Measurements from ENCODE around the gene HMGCS1. TPM values are rescaled to one million over a fixed set of nuclear protein-coding genes. Genes with fewer than 3 reads are reported as not detected.

The HMGCS1 gene
- total RNA-seq, 1 experiment from 2014 or later = 52.8 TPM

- no peaks in the 10 kb centered on the region for H3K9me3 ChIP-seq (ENCODE audit: control insufficient read depth in 1 of 2, insufficient read depth in 1 of 2, low read depth in 1 of 2, low read length in 2 of 2)
- peaks cover 90% of the 10 kb centered on the region for H3K79me2 ChIP-seq (ENCODE audit: insufficient read depth, low read length)
- H3K27me3 ChIP-seq (ENCODE audit: insufficient read depth, low read length) = no peaks in the 10 kb centered on the region
- H3K9me2 ChIP-seq (ENCODE audit: insufficient read depth) = no peaks in the 10 kb centered on the region
- H3K36me3 ChIP-seq (ENCODE audit: control insufficient read depth in 1 of 2, insufficient read depth in 2 of 2, low read length in 2 of 2) = no peaks in the 10 kb centered on the region
- H3K4me2 ChIP-seq (ENCODE audit: low read length) = no peak overlapping the region
- no peaks in the 10 kb centered on the region for H3K4me1 ChIP-seq (ENCODE audit: control insufficient read depth in 1 of 2, insufficient read depth in 2 of 2, low read length in 2 of 2)
- peak; percentile 41 for DNase-seq (ENCODE audit: low read depth, low spot score)
- H3K27ac ChIP-seq (ENCODE audit: low read depth, low read length) = no peak overlapping the region
- H4K20me1 ChIP-seq (ENCODE audit: insufficient read depth) = no peaks in the 10 kb centered on the region
- peak; percentile 81 for ATAC-seq
- ChIA-PET CTCF (interaction anchor here (0.7 to 2.1 kb wide), 6 partner anchors 8 to 233 kb away, joined by 3 to 10 read pairs (median 3); no protein-coding TSS in a partner anchor), POLR2A (no interaction called here), RAD21 (ENCODE audit: low non-redundant PET in 1 of 2, low total read pairs in 2 of 2, uncharacterized antibody in 2 of 2, unreplicated experiment in 2 of 2) (no interaction called here)
- no peak overlapping the region for H3K4me3 ChIP-seq (replicated peaks in 1 of 2; ENCODE audit: low read depth in 1 of 2, low read length in 2 of 2)
- H3K9ac ChIP-seq (ENCODE audit: low read length) = no peak overlapping the region
- intact Hi-C loops (cut with micrococcal nuclease) = loop anchor here (1.0 to 10.0 kb wide), 4 partner anchors 79 to 391 kb away; no protein-coding TSS in a partner anchor
- no TSS peak for BruUV-seq (replicated peaks)
- H2AFZ ChIP-seq (ENCODE audit: low read depth, low read length, poor library complexity, severe bottlenecking) = no peak overlapping the region
- TF ChIP-seq SIN3A (IDR thresholded peaks at IDR 0.05; ENCODE audit: low read depth) (no peak), RAD21 (IDR thresholded peaks at IDR 0.05; ENCODE audit: low read depth) (peak; percentile 51), EGR1 (IDR thresholded peaks at IDR 0.05; ENCODE audit: low read depth) (no peak), POLR2A (IDR thresholded peaks at IDR 0.05; ENCODE audit: borderline replicate concordance, extremely low read depth, insufficient read depth, insufficient read length) (no peak), CEBPB (IDR thresholded peaks at IDR 0.05; ENCODE audit: low read depth) (no peak), ZNF274 (IDR thresholded peaks at IDR 0.05; ENCODE audit: low read depth, low read length) (no peak), ATF3 (IDR thresholded peaks at IDR 0.05) (no peak), SP1 (IDR thresholded peaks at IDR 0.05; ENCODE audit: low read depth) (no peak)
- TF ChIP-seq, protein P1, sequence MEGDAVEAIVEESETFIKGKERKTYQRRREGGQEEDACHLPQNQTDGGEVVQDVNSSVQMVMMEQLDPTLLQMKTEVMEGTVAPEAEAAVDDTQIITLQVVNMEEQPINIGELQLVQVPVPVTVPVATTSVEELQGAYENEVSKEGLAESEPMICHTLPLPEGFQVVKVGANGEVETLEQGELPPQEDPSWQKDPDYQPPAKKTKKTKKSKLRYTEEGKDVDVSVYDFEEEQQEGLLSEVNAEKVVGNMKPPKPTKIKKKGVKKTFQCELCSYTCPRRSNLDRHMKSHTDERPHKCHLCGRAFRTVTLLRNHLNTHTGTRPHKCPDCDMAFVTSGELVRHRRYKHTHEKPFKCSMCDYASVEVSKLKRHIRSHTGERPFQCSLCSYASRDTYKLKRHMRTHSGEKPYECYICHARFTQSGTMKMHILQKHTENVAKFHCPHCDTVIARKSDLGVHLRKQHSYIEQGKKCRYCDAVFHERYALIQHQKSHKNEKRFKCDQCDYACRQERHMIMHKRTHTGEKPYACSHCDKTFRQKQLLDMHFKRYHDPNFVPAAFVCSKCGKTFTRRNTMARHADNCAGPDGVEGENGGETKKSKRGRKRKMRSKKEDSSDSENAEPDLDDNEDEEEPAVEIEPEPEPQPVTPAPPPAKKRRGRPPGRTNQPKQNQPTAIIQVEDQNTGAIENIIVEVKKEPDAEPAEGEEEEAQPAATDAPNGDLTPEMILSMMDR (IDR thresholded peaks at IDR 0.05 in 2 of 3, conservative IDR thresholded peaks at IDR 0.05 in 1 of 3; ENCODE audit: borderline replicate concordance in 1 of 3, insufficient read depth in 1 of 3, low read depth in 2 of 3, low read length in 2 of 3) = peak; percentile 57 to 79 (median 70); a peak in 5 of 6 replicates
- TF ChIP-seq, protein P2, sequence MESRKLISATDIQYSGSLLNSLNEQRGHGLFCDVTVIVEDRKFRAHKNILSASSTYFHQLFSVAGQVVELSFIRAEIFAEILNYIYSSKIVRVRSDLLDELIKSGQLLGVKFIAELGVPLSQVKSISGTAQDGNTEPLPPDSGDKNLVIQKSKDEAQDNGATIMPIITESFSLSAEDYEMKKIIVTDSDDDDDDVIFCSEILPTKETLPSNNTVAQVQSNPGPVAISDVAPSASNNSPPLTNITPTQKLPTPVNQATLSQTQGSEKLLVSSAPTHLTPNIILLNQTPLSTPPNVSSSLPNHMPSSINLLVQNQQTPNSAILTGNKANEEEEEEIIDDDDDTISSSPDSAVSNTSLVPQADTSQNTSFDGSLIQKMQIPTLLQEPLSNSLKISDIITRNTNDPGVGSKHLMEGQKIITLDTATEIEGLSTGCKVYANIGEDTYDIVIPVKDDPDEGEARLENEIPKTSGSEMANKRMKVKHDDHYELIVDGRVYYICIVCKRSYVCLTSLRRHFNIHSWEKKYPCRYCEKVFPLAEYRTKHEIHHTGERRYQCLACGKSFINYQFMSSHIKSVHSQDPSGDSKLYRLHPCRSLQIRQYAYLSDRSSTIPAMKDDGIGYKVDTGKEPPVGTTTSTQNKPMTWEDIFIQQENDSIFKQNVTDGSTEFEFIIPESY (IDR thresholded peaks at IDR 0.05; ENCODE audit: extremely low read depth, insufficient replicate concordance, low read length) = no peak
Measured at GRCh38 chr5:43305948-43306565, 7.2 kb downstream of the HMGCS1 start.

All from HCT116 (cell line).